WTC11 (cell line): ENCODE data around the gene GAB1. TPM values are rescaled to one million over a fixed set of nuclear protein-coding genes. Genes with fewer than 3 reads are reported as not detected.

Experiments used
- ATAC-seq: fragments of 200-7000 bp; cut with Tn5 transposase; 2 replicates; pipeline ENCODE4 v1.10.0; 2021; ENCODE audit warnings: mild to moderate bottlenecking, moderate library complexity
- CTCF ChIA-PET: fragments of 300-600 bp; sonication (Branson Sonifier 250); formaldehyde crosslinking; loops from one replicate; lab custom pipeline; 2021; ENCODE audit warnings: antibody characterized with exemption; lab: Charles Lee
- POLR2A ChIA-PET: fragments of 350-600 bp; sonication (Branson Sonifier 250); formaldehyde crosslinking; loops from one replicate; lab custom pipeline; 2021; ENCODE audit warnings: antibody characterized with exemption; lab: Charles Lee
- DNase-seq: peaks from one replicate; pipeline ENCODE4 v3.0.0; 2021; ENCODE audit warnings: low spot score
- H3K27ac Mint-ChIP-seq: 2 replicates; pipeline ENCODE4 v1.8.0; 2021; ENCODE audit warnings: mixed read lengths
- H3K27me3 Mint-ChIP-seq: 2 replicates; pipeline ENCODE4 v1.8.0; 2021; ENCODE audit warnings: low read depth, mild to moderate bottlenecking, moderate library complexity, mixed read lengths
- H3K36me3 Mint-ChIP-seq: 2 replicates; pipeline ENCODE4 v1.8.0; 2021; ENCODE audit warnings: mixed read lengths
- H3K4me1 Mint-ChIP-seq: 2 replicates; pipeline ENCODE4 v1.8.0; 2022; ENCODE audit warnings: mixed read lengths
- H3K4me3 Mint-ChIP-seq: 2 replicates; pipeline ENCODE4 v1.8.0; 2021; ENCODE audit warnings: mild to moderate bottlenecking, moderate library complexity, mixed read lengths
- H3K9me3 Mint-ChIP-seq: 2 replicates; pipeline ENCODE4 v1.8.0; 2021; ENCODE audit warnings: mixed read lengths
- AR ChIP-seq: fragments of 250-450 bp; sonication (Bioruptor Pico); IDR thresholded peaks from 2 replicates; pipeline ENCODE4 v1.9.0; 2021; ENCODE audit warnings: mild to moderate bottlenecking
- ARID4B ChIP-seq: sonication (generic); formaldehyde crosslinking; IDR thresholded peaks from 2 replicates; pipeline ENCODE4 v1.8.0; 2023; ENCODE audit warnings: missing genetic modification reagents, mild to moderate bottlenecking, borderline replicate concordance
- E2F5 ChIP-seq: sonication (generic); formaldehyde crosslinking; IDR thresholded peaks from 2 replicates; pipeline ENCODE4 v1.8.1; 2022; ENCODE audit warnings: mild to moderate bottlenecking, moderate library complexity, missing genetic modification reagents
- FOXP1 ChIP-seq: sonication (generic); formaldehyde crosslinking; IDR thresholded peaks from 2 replicates; pipeline ENCODE4 v1.8.0; 2022; ENCODE audit warnings: missing genetic modification reagents, mild to moderate bottlenecking, moderate library complexity, borderline replicate concordance
- GTF2I ChIP-seq: fragments of 250-450 bp; sonication (Bioruptor Pico); conservative IDR thresholded peaks from 2 replicates; pipeline ENCODE4 v1.4.0; 2021; ENCODE audit warnings: mild to moderate bottlenecking
- JAZF1 ChIP-seq: fragments of 250-450 bp; sonication (Bioruptor Pico); IDR thresholded peaks from 2 replicates; pipeline ENCODE4 v1.9.0; 2021; ENCODE audit warnings: moderate library complexity, mild to moderate bottlenecking, inconsistent platforms
- JUN ChIP-seq: sonication (generic); formaldehyde crosslinking; IDR thresholded peaks from 2 replicates; pipeline ENCODE4 v1.8.0; 2023; ENCODE audit warnings: mild to moderate bottlenecking, missing genetic modification reagents
- KAT7 ChIP-seq: sonication (generic); formaldehyde crosslinking; IDR thresholded peaks from 2 replicates; pipeline ENCODE4 v1.8.1; 2023; ENCODE audit warnings: missing genetic modification reagents, mild to moderate bottlenecking, borderline replicate concordance
- NR1H2 ChIP-seq: sonication (generic); formaldehyde crosslinking; IDR thresholded peaks from 2 replicates; pipeline ENCODE4 v1.9.0; 2021; ENCODE audit warnings: mild to moderate bottlenecking, moderate library complexity, missing genetic modification reagents
- PRRX2 ChIP-seq: fragments of 250-450 bp; sonication (Bioruptor Pico); IDR thresholded peaks from 2 replicates; pipeline ENCODE4 v1.8.0; 2021; ENCODE audit warnings: mild to moderate bottlenecking
- SMAD4 ChIP-seq: sonication (generic); formaldehyde crosslinking; IDR thresholded peaks from 2 replicates; pipeline ENCODE4 v1.8.0; 2022; ENCODE audit warnings: mild to moderate bottlenecking, missing genetic modification reagents
- ZNF396 ChIP-seq: fragments of 250-450 bp; sonication (Bioruptor Pico); IDR thresholded peaks from 2 replicates; pipeline ENCODE4 v1.8.0; 2021; ENCODE audit warnings: mild to moderate bottlenecking, moderate library complexity, borderline replicate concordance
- total RNA-seq: library from RNA; stranded (reverse); gene quantifications from 3 replicates; pipeline ENCODE4 v1.2.3, GENCODE V29; 2021
- TF ChIP-seq, protein P1 (sequence below): sonication (generic); formaldehyde crosslinking; IDR thresholded peaks from 2 replicates; pipeline ENCODE4 v1.8.0; 2022; ENCODE audit warnings: mild to moderate bottlenecking, missing genetic modification reagents
- TF ChIP-seq, protein P2 (sequence below): sonication (generic); formaldehyde crosslinking; IDR thresholded peaks from 2 replicates; pipeline ENCODE4 v1.8.1; 2023; ENCODE audit warnings: mild to moderate bottlenecking, missing genetic modification reagents, moderate library complexity
- TF ChIP-seq, protein P3 (sequence below): sonication (generic); formaldehyde crosslinking; IDR thresholded peaks from 2 replicates; pipeline ENCODE4 v1.8.0; 2022; ENCODE audit warnings: missing genetic modification reagents
- TF ChIP-seq, protein P4 (sequence below): sonication (generic); formaldehyde crosslinking; IDR thresholded peaks from 2 replicates; pipeline ENCODE4 v1.8.0; 2022; ENCODE audit warnings: mild to moderate bottlenecking, missing genetic modification reagents

GAB1 gene
- total RNA-seq, 1 experiment from 2014 or later = 17.4 TPM

- no peak for DNase-seq
- Mint-ChIP-seq H3K4me3 (no peak overlapping the region), H3K4me1 (peaks cover 43% of the 10 kb centered on the region), H3K27me3 (peaks cover 3% of the 10 kb centered on the region; the same call in 1 of the 2 replicates), H3K9me3 (peaks cover 34% of the 10 kb centered on the region), H3K27ac (no peak overlapping the region), H3K36me3 (peaks cover 44% of the 10 kb centered on the region)
- no peak for ATAC-seq
- ChIA-PET POLR2A (no interaction called here), CTCF (interaction anchor here (1.0 to 1.5 kb wide), 2 partner anchors 9 to 10 kb away, joined by 3 to 4 read pairs; no protein-coding TSS in a partner anchor)
- TF ChIP-seq, protein P1, sequence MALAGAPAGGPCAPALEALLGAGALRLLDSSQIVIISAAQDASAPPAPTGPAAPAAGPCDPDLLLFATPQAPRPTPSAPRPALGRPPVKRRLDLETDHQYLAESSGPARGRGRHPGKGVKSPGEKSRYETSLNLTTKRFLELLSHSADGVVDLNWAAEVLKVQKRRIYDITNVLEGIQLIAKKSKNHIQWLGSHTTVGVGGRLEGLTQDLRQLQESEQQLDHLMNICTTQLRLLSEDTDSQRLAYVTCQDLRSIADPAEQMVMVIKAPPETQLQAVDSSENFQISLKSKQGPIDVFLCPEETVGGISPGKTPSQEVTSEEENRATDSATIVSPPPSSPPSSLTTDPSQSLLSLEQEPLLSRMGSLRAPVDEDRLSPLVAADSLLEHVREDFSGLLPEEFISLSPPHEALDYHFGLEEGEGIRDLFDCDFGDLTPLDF = no peak
- TF ChIP-seq, protein P2, sequence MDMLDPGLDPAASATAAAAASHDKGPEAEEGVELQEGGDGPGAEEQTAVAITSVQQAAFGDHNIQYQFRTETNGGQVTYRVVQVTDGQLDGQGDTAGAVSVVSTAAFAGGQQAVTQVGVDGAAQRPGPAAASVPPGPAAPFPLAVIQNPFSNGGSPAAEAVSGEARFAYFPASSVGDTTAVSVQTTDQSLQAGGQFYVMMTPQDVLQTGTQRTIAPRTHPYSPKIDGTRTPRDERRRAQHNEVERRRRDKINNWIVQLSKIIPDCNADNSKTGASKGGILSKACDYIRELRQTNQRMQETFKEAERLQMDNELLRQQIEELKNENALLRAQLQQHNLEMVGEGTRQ = peak; percentile 34; the same call in 1 of the 2 replicates
These were observed 95.5 kb downstream of the GAB1 start for GRCh38 chr4:143432258-143432591.

- H3K27me3 Mint-ChIP-seq = peaks cover 3% of the 10 kb centered on the region; the same call in 1 of the 2 replicates
- DNase-seq (no peak), ATAC-seq (no peak)
- H3K4me3 Mint-ChIP-seq = no peak overlapping the region
- ChIA-PET POLR2A (no interaction called here), CTCF (no interaction called here)
- peaks cover 39% of the 10 kb centered on the region for H3K4me1 Mint-ChIP-seq
- TF ChIP-seq, protein P3, sequence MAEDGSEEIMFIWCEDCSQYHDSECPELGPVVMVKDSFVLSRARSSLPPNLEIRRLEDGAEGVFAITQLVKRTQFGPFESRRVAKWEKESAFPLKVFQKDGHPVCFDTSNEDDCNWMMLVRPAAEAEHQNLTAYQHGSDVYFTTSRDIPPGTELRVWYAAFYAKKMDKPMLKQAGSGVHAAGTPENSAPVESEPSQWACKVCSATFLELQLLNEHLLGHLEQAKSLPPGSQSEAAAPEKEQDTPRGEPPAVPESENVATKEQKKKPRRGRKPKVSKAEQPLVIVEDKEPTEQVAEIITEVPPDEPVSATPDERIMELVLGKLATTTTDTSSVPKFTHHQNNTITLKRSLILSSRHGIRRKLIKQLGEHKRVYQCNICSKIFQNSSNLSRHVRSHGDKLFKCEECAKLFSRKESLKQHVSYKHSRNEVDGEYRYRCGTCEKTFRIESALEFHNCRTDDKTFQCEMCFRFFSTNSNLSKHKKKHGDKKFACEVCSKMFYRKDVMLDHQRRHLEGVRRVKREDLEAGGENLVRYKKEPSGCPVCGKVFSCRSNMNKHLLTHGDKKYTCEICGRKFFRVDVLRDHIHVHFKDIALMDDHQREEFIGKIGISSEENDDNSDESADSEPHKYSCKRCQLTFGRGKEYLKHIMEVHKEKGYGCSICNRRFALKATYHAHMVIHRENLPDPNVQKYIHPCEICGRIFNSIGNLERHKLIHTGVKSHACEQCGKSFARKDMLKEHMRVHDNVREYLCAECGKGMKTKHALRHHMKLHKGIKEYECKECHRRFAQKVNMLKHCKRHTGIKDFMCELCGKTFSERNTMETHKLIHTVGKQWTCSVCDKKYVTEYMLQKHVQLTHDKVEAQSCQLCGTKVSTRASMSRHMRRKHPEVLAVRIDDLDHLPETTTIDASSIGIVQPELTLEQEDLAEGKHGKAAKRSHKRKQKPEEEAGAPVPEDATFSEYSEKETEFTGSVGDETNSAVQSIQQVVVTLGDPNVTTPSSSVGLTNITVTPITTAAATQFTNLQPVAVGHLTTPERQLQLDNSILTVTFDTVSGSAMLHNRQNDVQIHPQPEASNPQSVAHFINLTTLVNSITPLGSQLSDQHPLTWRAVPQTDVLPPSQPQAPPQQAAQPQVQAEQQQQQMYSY (CRISPR knock-in tag) = no peak
- no peak for TF ChIP-seq JUN
- TF ChIP-seq KAT7 (CRISPR knock-in tag) = no peak
- TF ChIP-seq PRRX2 (CRISPR knock-in tag) = no peak
- no peak for TF ChIP-seq E2F5
- TF ChIP-seq AR (CRISPR knock-in tag) = no peak
- TF ChIP-seq GTF2I = no peak
- TF ChIP-seq ARID4B (CRISPR knock-in tag) = no peak
- no peak for TF ChIP-seq ZNF396 (CRISPR knock-in tag)
- no peak for TF ChIP-seq JAZF1
- TF ChIP-seq FOXP1 (CRISPR knock-in tag) = no peak
- TF ChIP-seq, protein P1 = no peak
- TF ChIP-seq SMAD4 = no peak
- TF ChIP-seq, protein P4, sequence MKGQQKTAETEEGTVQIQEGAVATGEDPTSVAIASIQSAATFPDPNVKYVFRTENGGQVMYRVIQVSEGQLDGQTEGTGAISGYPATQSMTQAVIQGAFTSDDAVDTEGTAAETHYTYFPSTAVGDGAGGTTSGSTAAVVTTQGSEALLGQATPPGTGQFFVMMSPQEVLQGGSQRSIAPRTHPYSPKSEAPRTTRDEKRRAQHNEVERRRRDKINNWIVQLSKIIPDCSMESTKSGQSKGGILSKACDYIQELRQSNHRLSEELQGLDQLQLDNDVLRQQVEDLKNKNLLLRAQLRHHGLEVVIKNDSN (CRISPR knock-in tag) = no peak
- TF ChIP-seq NR1H2 (CRISPR knock-in tag) = no peak
- no peak overlapping the region for H3K27ac Mint-ChIP-seq
- peaks cover 40% of the 10 kb centered on the region for H3K36me3 Mint-ChIP-seq
- peaks cover 30% of the 10 kb centered on the region for H3K9me3 Mint-ChIP-seq
These were observed 96.6 kb downstream of the GAB1 start for GRCh38 chr4:143433231-143433630.
